HepG2 (cell line): Measurements from ENCODE around the gene SYN1. TPM values are rescaled to one million over a fixed set of nuclear protein-coding genes. Genes with fewer than 3 reads are reported as not detected.

ENCODE experiments used
- ATAC-seq: fragments of 200-7000 bp; cut with Tn5 transposase; 3 replicates; pipeline ENCODE4 v1.9.1; 2020; ENCODE audit warnings: mild to moderate bottlenecking, moderate library complexity
- BruUV-seq: library from RNA; stranded (reverse); fragments of 400-500 nt; replicated peaks from 2 replicates; lab custom pipeline; 2021; lab: Mats Ljungman, UMichigan
- CTCF ChIA-PET: fragments of 300-600 bp; formaldehyde crosslinking; extraction: SDS; loops from one replicate; lab custom pipeline; 2021; ENCODE audit warnings: low total read pairs, inconsistent platforms, low intra/inter-chr PET ratio; lab: Yijun Ruan, JAX
- POLR2A ChIA-PET: fragments of 350-600 bp; sonication (Branson Sonifier 250); formaldehyde crosslinking; loops from one replicate; lab custom pipeline; 2020; ENCODE audit warnings: antibody characterized with exemption, inconsistent platforms; lab: Yijun Ruan, JAX
- DNase-seq: peaks from one replicate; pipeline ENCODE4 v3.0.0-alpha.2; 2015; ENCODE audit warnings: low spot score
- FAIRE-seq: peaks from 3 replicates; lab custom pipeline; 2011; peaks lifted over from hg19 to GRCh38; lab: Jason Lieb, UNC
- H2AFZ ChIP-seq: one replicate; pipeline ENCODE4 v1.6.1; 2011; ENCODE audit warnings: low read length, inconsistent platforms
- H3K27ac ChIP-seq: fragments of 300-600 bp; 3 replicates; pipeline ENCODE4 v1.8.0; 2011; ENCODE audit warnings: mixed run types, mild to moderate bottlenecking, mixed read lengths, low read length, inconsistent platforms; ENCODE audit not compliant: insufficient read depth; ENCODE audit errors: extremely low read length
- H3K27me3 ChIP-seq, 2 experiments: fragments of 200-600 bp in 1 of 2; 2 replicates in 1 of 2; 3 replicates in 1 of 2; pipeline versions ENCODE4 v1.6.0 to v1.8.0; 2011; ENCODE audit warnings: low read length in 2 of 2, mild to moderate bottlenecking in 2 of 2, moderate library complexity in 2 of 2, inconsistent platforms in 1 of 2; ENCODE audit not compliant: insufficient read depth in 2 of 2, control insufficient read depth in 1 of 2
- H3K36me3 ChIP-seq, 2 experiments: fragments of 200-600 bp in 1 of 2; replicated peaks in 1 of 2; 2 replicates in 1 of 2; 3 replicates in 1 of 2; pipeline versions ENCODE4 v1.5.1 to v1.8.0; 2011; ENCODE audit warnings: low read length in 2 of 2, inconsistent platforms in 1 of 2; ENCODE audit not compliant: insufficient read depth in 2 of 2, control insufficient read depth in 1 of 2
- H3K4me1 ChIP-seq: 2 replicates; pipeline ENCODE4 v1.5.1; 2012; ENCODE audit warnings: low read length, inconsistent platforms; ENCODE audit not compliant: insufficient read depth
- H3K4me2 ChIP-seq: 2 replicates; pipeline ENCODE4 v1.6.0; 2011; ENCODE audit warnings: low read depth, low read length, inconsistent platforms
- H3K4me3 ChIP-seq, 3 experiments: fragments of 200-600 bp in 1 of 3; sonication (generic), shearing (Covaris generic) in 1 of 3; replicated peaks in 1 of 3; 2 replicates each; pipeline ENCODE4 v1.5.1; 2011 to 2016; ENCODE audit warnings: low read length in 3 of 3, inconsistent platforms in 2 of 3, low read depth in 2 of 3, mild to moderate bottlenecking in 2 of 3, control low read depth in 1 of 3, mixed read lengths in 1 of 3; ENCODE audit not compliant: insufficient read depth in 1 of 3
- H3K79me2 ChIP-seq: one replicate; pipeline ENCODE4 v1.6.1; 2011; ENCODE audit warnings: low read length, inconsistent platforms; ENCODE audit not compliant: insufficient read depth
- H3K9ac ChIP-seq: 2 replicates; pipeline ENCODE4 v1.6.0; 2011; ENCODE audit warnings: mild to moderate bottlenecking, low read depth, low read length, inconsistent platforms; ENCODE audit not compliant: insufficient read depth
- H3K9me3 ChIP-seq: 2 replicates; pipeline ENCODE4 v1.5.1; 2012; ENCODE audit warnings: mild to moderate bottlenecking, low read length
- H4K20me1 ChIP-seq: 2 replicates; pipeline ENCODE4 v1.6.0; 2011; ENCODE audit warnings: inconsistent platforms, mild to moderate bottlenecking, low read length, moderate library complexity; ENCODE audit not compliant: insufficient read depth
- BRF2 ChIP-seq: sonication (generic); formaldehyde crosslinking; IDR thresholded peaks from 2 replicates; pipeline ENCODE4 v1.8.1; 2022; ENCODE audit warnings: mild to moderate bottlenecking, missing genetic modification reagents
- CENPX ChIP-seq: sonication (generic); formaldehyde crosslinking; IDR thresholded peaks from 2 replicates; pipeline ENCODE4 v1.9.0; 2021; ENCODE audit warnings: mild to moderate bottlenecking, missing genetic modification reagents, moderate library complexity
- HHEX ChIP-seq: IDR thresholded peaks from 2 replicates; pipeline ENCODE4 v1.6.1; 2016; ENCODE audit warnings: control low read depth
- IRF9 ChIP-seq: sonication (generic); formaldehyde crosslinking; IDR thresholded peaks from 2 replicates; pipeline ENCODE4 v1.8.0; 2022; ENCODE audit warnings: missing genetic modification reagents, mild to moderate bottlenecking, borderline replicate concordance
- LBX2 ChIP-seq: sonication (generic); formaldehyde crosslinking; IDR thresholded peaks from 2 replicates; pipeline ENCODE4 v1.5.0; 2020; ENCODE audit warnings: missing genetic modification reagents, mild to moderate bottlenecking, borderline replicate concordance
- MED8 ChIP-seq: sonication (generic); formaldehyde crosslinking; IDR thresholded peaks from 2 replicates; pipeline ENCODE4 v1.8.1; 2023; ENCODE audit warnings: mild to moderate bottlenecking, missing genetic modification reagents; ENCODE audit not compliant: insufficient replicate concordance
- NFATC3 ChIP-seq: sonication (generic); formaldehyde crosslinking; IDR thresholded peaks from 2 replicates; pipeline ENCODE4 v1.5.1; 2020; ENCODE audit warnings: mild to moderate bottlenecking, missing genetic modification reagents
- ZSCAN5A ChIP-seq: sonication (generic); formaldehyde crosslinking; IDR thresholded peaks from 2 replicates; pipeline ENCODE4 v1.8.0; 2022; ENCODE audit warnings: mild to moderate bottlenecking, missing genetic modification reagents, borderline replicate concordance
- WGBS: methylation state at CpG from one replicate; pipeline ENCODE4 v1.1.6; 2017; ENCODE audit warnings: low lambda C conversion rate; 5-methylcytosine and 5-hydroxymethylcytosine counted together
- in situ Hi-C: cut with HindIII; loops from 2 replicates; pipeline ENCODE4 v1.10.0; 2017; ENCODE audit warnings: low pct_unique_long_range_greater_than_20kb; ENCODE audit not compliant: extremely low pct_ligation_motif_present
- intact Hi-C: fragments of 100-400 bp; cut with micrococcal nuclease; formaldehyde crosslinking; loops from one replicate; pipeline ENCODE4 v1.10.0; 2022; ENCODE audit not compliant: unreplicated experiment
- polyA plus RNA-seq, 8 experiments: library from polyadenylated mRNA; depleted of rRNA in 3 of 8; stranded (reverse) in 7 of 8; unstranded in 1 of 8; fragments of >200 nt; fragmentation: Illumina TruSeq in 4 of 8; extraction: Trizol in 4 of 8; gene quantifications; 2 replicates each; pipeline versions ENCODE4 v1.2.1 to v1.2.3, GENCODE V29; 2011 to 2016; ENCODE audit warnings: low read depth in 4 of 8, missing spikeins in 1 of 8, mixed read lengths in 1 of 8; ENCODE audit not compliant: insufficient read depth in 1 of 8
- total RNA-seq, 5 experiments: library from RNA; depleted of rRNA; stranded (reverse); fragments of >200 nt; fragmentation: Illumina TruSeq; extraction: Trizol; gene quantifications; 2 replicates each; pipeline ENCODE4 v1.2.3, GENCODE V29; 2016; ENCODE audit warnings: low read depth in 1 of 5

The SYN1 gene
- total and polyA plus RNA-seq, 2 of the 13 experiments (the other 11 are each of a cell fraction or from before 2014, with no cell fraction given), result not detected

GRCh38 chrX:47590984-47591383 is 28.7 kb downstream of the SYN1 start:
- Histone ChIP-seq H3K4me1 (no peaks in the 10 kb centered on the region), H3K9ac (no peak overlapping the region), H3K9me3 (no peaks in the 10 kb centered on the region), H3K4me3 (no peak overlapping the region), H3K79me2 (no peaks in the 10 kb centered on the region), H2AFZ (no peak overlapping the region), H3K4me2 (no peak overlapping the region), H3K27ac (no peak overlapping the region), H4K20me1 (no peaks in the 10 kb centered on the region), H3K27me3 (no peaks in the 10 kb centered on the region; a peak in 1 of 5 replicates), H3K36me3 (no peaks in the 10 kb centered on the region)
- in situ Hi-C loops, result no loop called here
- BruUV-seq, result no TSS peak
- ATAC-seq, result no peak
- POLR2A ChIA-PET, result no interaction called here
- no peak for FAIRE-seq
- DNase-seq, result no peak
- CTCF ChIA-PET, result no interaction called here
- intact Hi-C loops, result no loop called here
- TF ChIP-seq IRF9 (CRISPR knock-in tag) (no peak), NFATC3 (CRISPR knock-in tag) (no peak), LBX2 (CRISPR knock-in tag) (no peak), MED8 (CRISPR knock-in tag) (no peak), BRF2 (CRISPR knock-in tag) (no peak), CENPX (no peak), ZSCAN5A (no peak), HHEX (CRISPR knock-in tag) (no peak)
- WGBS, result 14% methylated on average over 3 of the region's 5 CpGs
